Gastrocnemius medialis (tissue), 4 donors: ENCODE data around the gene PAOX. TPM values are rescaled to one million over a fixed set of nuclear protein-coding genes. Genes with fewer than 3 reads are reported as not detected.

Experiments used
- ATAC-seq, 2 donors: fragments of 150-250 bp; one replicate each; pipeline ENCODE4 v1.9.1; 2016
- DNase-seq, 2 donors: peaks; one replicate each; pipeline ENCODE4 v3.0.0-alpha.2; 2019
- H3K27ac ChIP-seq, 4 donors: fragments of 200-600 bp; sonication (generic); 1 replicate in 1 of 4; 2 replicates in 3 of 4; pipeline ENCODE4 v1.5.1; 2016 to 2018; ENCODE audit warnings: mild to moderate bottlenecking in 2 of 4, moderate library complexity in 1 of 4
- H3K27me3 ChIP-seq, 3 donors: fragments of 200-600 bp; sonication (generic) in 2 of 3; 1 replicate in 1 of 3; 2 replicates in 2 of 3; pipeline versions ENCODE4 v1.5.1 to v1.6.0; 2016 to 2019; ENCODE audit warnings: mild to moderate bottlenecking in 1 of 3, moderate library complexity in 1 of 3
- H3K36me3 ChIP-seq, 2 donors: fragments of 200-600 bp; sonication (generic) in 1 of 2; one replicate each; pipeline ENCODE4 v1.5.1; 2017 to 2018
- H3K4me1 ChIP-seq, 2 donors: fragments of 200-600 bp; sonication (generic) in 1 of 2; one replicate each; pipeline ENCODE4 v1.5.1; 2016 to 2017; ENCODE audit warnings: mild to moderate bottlenecking in 2 of 2
- H3K4me3 ChIP-seq, 4 donors: fragments of 200-600 bp; sonication (generic) in 3 of 4; 1 replicate in 1 of 4; 2 replicates in 3 of 4; pipeline ENCODE4 v1.5.1; 2016 to 2019; ENCODE audit warnings: mild to moderate bottlenecking in 2 of 4
- H3K9me3 ChIP-seq, 3 donors: fragments of 200-600 bp; sonication (generic) in 2 of 3; 1 replicate in 1 of 3; 2 replicates in 2 of 3; pipeline ENCODE4 v1.5.1; 2016 to 2019
- POLR2A ChIP-seq, 2 donors: fragments of 450-650 bp; IDR thresholded peaks; one replicate each; pipeline ENCODE4 v1.6.1; 2017; ENCODE audit warnings: antibody characterized with exemption in 2 of 2, mild to moderate bottlenecking in 2 of 2, moderate library complexity in 2 of 2
- in situ Hi-C, 4 donors: fragments of 200-750 bp; cut with MboI; loops; one replicate each; pipeline versions ENCODE4 v1.15.0 to v1.8.0; 2017; ENCODE audit warnings: low sequenced_read_pairs in 4 of 4
- intact Hi-C: fragments of 100-400 bp; cut with DNase I; formaldehyde crosslinking; loops from one replicate; pipeline ENCODE4 v1.15.1; 2023; ENCODE audit warnings: low total_unique reads
- total RNA-seq, 4 donors: library from RNA; depleted of rRNA; stranded (reverse); fragments of >200 nt; gene quantifications; one replicate each; pipeline versions ENCODE4 v1.1.0 to v1.2.3, GENCODE V29; 2016
- TF ChIP-seq, protein P1 (sequence below), 5 experiments: fragments of 450-650 bp in 3 of 5; fragments of 200-600 bp in 2 of 5; sonication (generic) in 2 of 5; IDR thresholded peaks in 4 of 5; conservative IDR thresholded peaks in 1 of 5; 1 replicate in 4 of 5; 2 replicates in 1 of 5; pipeline ENCODE4 v1.5.1; 2016 to 2019; ENCODE audit warnings: antibody characterized with exemption in 5 of 5, mild to moderate bottlenecking in 3 of 5, moderate library complexity in 3 of 5

Gene PAOX
- total RNA-seq, 4 donors from 2014 or later, result 4.9 to 7.7 (median 6.7) TPM

DNA sequence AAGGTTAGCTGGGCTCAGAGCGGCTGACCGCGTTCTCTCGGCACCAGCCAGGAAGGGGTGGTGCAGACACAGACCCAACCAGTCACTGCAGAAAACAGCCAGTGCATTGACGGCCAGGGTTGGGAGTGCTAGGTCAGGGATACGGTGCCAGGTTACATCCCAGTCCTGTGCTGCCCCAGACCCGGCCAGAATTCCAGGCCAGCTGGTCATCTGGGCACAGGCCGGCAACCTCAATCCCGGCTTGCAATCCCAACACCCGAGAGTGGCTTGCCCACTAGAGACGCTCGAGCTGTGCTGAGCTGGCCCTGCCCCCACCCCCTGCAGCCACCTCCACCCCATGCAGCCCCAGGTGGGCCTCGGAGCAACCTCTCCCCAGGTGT lies 28.1 kb upstream of the PAOX start:
- Histone ChIP-seq H3K27me3 (peaks cover 4 to 29% (median 14%) of the 10 kb centered on the region in 3 donors), H3K36me3 (no peaks in the 10 kb centered on the region), H3K27ac (no peak overlapping the region), H3K4me3 (no peak overlapping the region), H3K4me1 (no peaks in the 10 kb centered on the region), H3K9me3 (no peaks in the 10 kb centered on the region)
- in situ Hi-C loops (no loop called here), intact Hi-C loops (no loop called here)
- no peak for DNase-seq
- TF ChIP-seq POLR2A (IDR thresholded peaks at IDR 0.05), result no peak
- TF ChIP-seq, protein P1, sequence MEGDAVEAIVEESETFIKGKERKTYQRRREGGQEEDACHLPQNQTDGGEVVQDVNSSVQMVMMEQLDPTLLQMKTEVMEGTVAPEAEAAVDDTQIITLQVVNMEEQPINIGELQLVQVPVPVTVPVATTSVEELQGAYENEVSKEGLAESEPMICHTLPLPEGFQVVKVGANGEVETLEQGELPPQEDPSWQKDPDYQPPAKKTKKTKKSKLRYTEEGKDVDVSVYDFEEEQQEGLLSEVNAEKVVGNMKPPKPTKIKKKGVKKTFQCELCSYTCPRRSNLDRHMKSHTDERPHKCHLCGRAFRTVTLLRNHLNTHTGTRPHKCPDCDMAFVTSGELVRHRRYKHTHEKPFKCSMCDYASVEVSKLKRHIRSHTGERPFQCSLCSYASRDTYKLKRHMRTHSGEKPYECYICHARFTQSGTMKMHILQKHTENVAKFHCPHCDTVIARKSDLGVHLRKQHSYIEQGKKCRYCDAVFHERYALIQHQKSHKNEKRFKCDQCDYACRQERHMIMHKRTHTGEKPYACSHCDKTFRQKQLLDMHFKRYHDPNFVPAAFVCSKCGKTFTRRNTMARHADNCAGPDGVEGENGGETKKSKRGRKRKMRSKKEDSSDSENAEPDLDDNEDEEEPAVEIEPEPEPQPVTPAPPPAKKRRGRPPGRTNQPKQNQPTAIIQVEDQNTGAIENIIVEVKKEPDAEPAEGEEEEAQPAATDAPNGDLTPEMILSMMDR (IDR thresholded peaks at IDR 0.05 in 4 of 5, conservative IDR thresholded peaks at IDR 0.05 in 1 of 5), result no peak
- no peak for ATAC-seq

- in situ Hi-C loops, result no loop called here
- ATAC-seq (no peak), DNase-seq (no peak)
- Histone ChIP-seq H3K4me1 (peaks cover 0 to 2% of the 10 kb centered on the region in 2 donors), H3K9me3 (no peaks in the 10 kb centered on the region), H3K27ac (no peak overlapping the region), H3K36me3 (no peaks in the 10 kb centered on the region), H3K4me3 (no peak overlapping the region), H3K27me3 (peaks cover 4 to 37% (median 21%) of the 10 kb centered on the region in 3 donors)
- TF ChIP-seq, protein P1 (IDR thresholded peaks at IDR 0.05 in 4 of 5, conservative IDR thresholded peaks at IDR 0.05 in 1 of 5), result no peak
- no peak for TF ChIP-seq POLR2A (IDR thresholded peaks at IDR 0.05)
- intact Hi-C loops, result no loop called here
Observed at GRCh38 chr10:133351408-133352318, 27.4 kb upstream of the PAOX start.

DNA sequence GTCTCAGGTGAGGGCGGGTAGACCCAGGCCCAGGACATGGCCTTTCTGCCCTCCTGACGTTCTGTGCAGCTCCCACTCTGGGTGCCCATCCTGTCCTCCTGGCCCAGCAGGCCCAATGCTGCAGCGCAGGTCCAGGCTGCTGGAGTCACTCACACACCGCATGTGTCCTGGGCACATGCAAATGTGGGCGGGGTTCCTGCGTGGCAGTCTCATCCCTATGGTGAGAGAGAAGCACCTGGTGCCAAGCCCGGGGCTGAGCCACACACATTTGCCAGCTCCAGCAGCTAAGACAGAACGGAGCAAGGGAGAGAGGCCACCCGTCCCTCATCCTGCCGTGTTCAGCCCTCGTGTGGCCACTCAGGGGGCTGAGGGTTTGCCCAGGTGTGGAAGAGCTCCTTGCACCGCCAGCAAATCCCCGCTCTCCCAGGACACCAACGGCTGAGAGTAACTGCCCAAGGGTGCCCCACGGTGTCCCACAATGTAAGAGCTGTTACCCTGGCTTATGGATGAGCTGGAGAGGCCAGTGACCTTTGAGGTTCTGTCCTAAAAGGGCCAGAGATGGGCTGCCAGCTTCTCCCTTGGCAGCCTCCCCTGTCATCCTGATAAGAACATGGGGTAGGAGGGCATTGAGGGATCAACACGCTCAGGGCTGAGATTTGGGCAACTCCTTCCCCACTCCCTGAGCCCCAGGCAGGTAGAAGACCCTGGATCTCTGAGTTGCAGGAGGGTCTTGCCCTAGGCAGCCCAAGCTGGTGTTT lies 25.7 kb upstream of the PAOX start:
- Histone ChIP-seq H3K27ac (no peak overlapping the region), H3K9me3 (no peaks in the 10 kb centered on the region), H3K4me3 (no peak overlapping the region), H3K36me3 (no peaks in the 10 kb centered on the region), H3K27me3 (peaks cover 4 to 28% (median 17%) of the 10 kb centered on the region in 3 donors), H3K4me1 (peaks cover 4 to 8% of the 10 kb centered on the region in 2 donors)
- TF ChIP-seq POLR2A (IDR thresholded peaks at IDR 0.05), result no peak
- TF ChIP-seq, protein P1 (IDR thresholded peaks at IDR 0.05 in 4 of 5, conservative IDR thresholded peaks at IDR 0.05 in 1 of 5), result no peak
- DNase-seq, result no peak
- intact Hi-C loops, result no loop called here
- in situ Hi-C loops, result no loop called here
- ATAC-seq, result no peak

GRCh38 chr10:133353988-133354605 lies 25.0 kb upstream of the PAOX start:
- TF ChIP-seq POLR2A (IDR thresholded peaks at IDR 0.05), result no peak
- TF ChIP-seq, protein P1 (IDR thresholded peaks at IDR 0.05 in 4 of 5, conservative IDR thresholded peaks at IDR 0.05 in 1 of 5), result no peak
- H3K36me3 ChIP-seq, result no peaks in the 10 kb centered on the region
- ATAC-seq (no peak), DNase-seq (no peak)
- in situ Hi-C loops, result no loop called here
- intact Hi-C loops, result no loop called here
- H3K4me3 ChIP-seq, result no peak overlapping the region
- H3K27me3 ChIP-seq, result peaks cover 4 to 28% (median 16%) of the 10 kb centered on the region in 3 donors
- H3K27ac ChIP-seq, result no peak overlapping the region
- peaks cover 4 to 8% of the 10 kb centered on the region in 2 donors for H3K4me1 ChIP-seq
- no peaks in the 10 kb centered on the region for H3K9me3 ChIP-seq
